GM18517 (cell line): Measurements from ENCODE around the gene RPL35A.

Source experiments
- ATAC-seq: cut with Tn5 transposase; IDR thresholded peaks from one replicate; pipeline ENCODE4 v1.9.1; 2021; ENCODE audit warnings: mild to moderate bottlenecking, moderate library complexity; ENCODE audit not compliant: unreplicated experiment

Gene RPL35A

GRCh38 chr3:197994736-197995135, 44.7 kb downstream of the RPL35A start:
- no peak for ATAC-seq

GRCh38 chr3:197996855-197997254, 46.9 kb downstream of the RPL35A start:
- no peak for ATAC-seq

- no peak for ATAC-seq
Measured at GRCh38 chr3:197997936-197998335, 47.9 kb downstream of the RPL35A start.
